Spinal cord (tissue), 10 donors: ENCODE data around the gene RARB. TPM values are rescaled to one million over a fixed set of nuclear protein-coding genes. Genes with fewer than 3 reads are reported as not detected.

Experiments
- DNase-seq, 6 donors: peaks; one replicate each; pipeline versions ENCODE4 v3.0.0 to v3.0.0-alpha.2; 2013 to 2015; ENCODE audit warnings: low spot score in 6 of 6, low read depth in 4 of 6
- H3K27ac ChIP-seq: one replicate; pipeline ENCODE4 v1.5.1; 2013; ENCODE audit warnings: low read depth, low read length, control low read depth
- H3K27me3 ChIP-seq: one replicate; pipeline ENCODE4 v1.6.1; 2013; ENCODE audit warnings: low read length; ENCODE audit not compliant: control insufficient read depth, insufficient read depth
- H3K36me3 ChIP-seq: one replicate; pipeline ENCODE4 v1.6.1; 2013; ENCODE audit warnings: low read length; ENCODE audit not compliant: control insufficient read depth, insufficient read depth
- H3K4me1 ChIP-seq: one replicate; pipeline ENCODE4 v1.6.1; 2013; ENCODE audit warnings: low read length; ENCODE audit not compliant: control insufficient read depth, insufficient read depth
- H3K4me3 ChIP-seq: one replicate; pipeline ENCODE4 v1.5.1; 2013; ENCODE audit warnings: low read depth, low read length, control low read depth
- H3K9me3 ChIP-seq: one replicate; pipeline ENCODE4 v1.6.1; 2013; ENCODE audit warnings: low read length; ENCODE audit not compliant: control insufficient read depth, insufficient read depth
- WGBS: methylation state at CpG from one replicate; pipeline ENCODE4 v1.1.5; 2013; ENCODE audit warnings: missing lambda C conversion rate; ENCODE audit not compliant: insufficient coverage; 5-methylcytosine and 5-hydroxymethylcytosine counted together
- polyA plus RNA-seq, 2 donors: library from polyadenylated mRNA; unstranded; fragments of 120-200 nt; gene quantifications; one replicate each; pipeline ENCODE4 v1.2.1, GENCODE V29; 2013; ENCODE audit not compliant: insufficient read length in 2 of 2
- total RNA-seq, 2 donors: library from RNA; depleted of rRNA in 1 of 2; stranded (reverse); fragments of 120-200 nt in 1 of 2; fragments of >200 nt in 1 of 2; gene quantifications; one replicate each; pipeline versions ENCODE4 v1.2.3 to v1.2.4, GENCODE V29; 2013 to 2014
- donor health status: healthy.

The RARB gene
- total and polyA plus RNA-seq, 4 donors: 11.7 to 43.8 (median 28.9) TPM

GRCh38 chr3:25429361-25430286 is 1.6 kb downstream of the RARB start:
- Histone ChIP-seq H3K4me1 (no peaks in the 10 kb centered on the region), H3K4me3 (peak overlapping the region; percentile 91), H3K27ac (peak overlapping the region; percentile 99), H3K27me3 (peaks cover 2% of the 10 kb centered on the region), H3K9me3 (no peaks in the 10 kb centered on the region), H3K36me3 (no peaks in the 10 kb centered on the region)
- 30% methylated on average over 5 of the region's 12 CpGs for WGBS
- peak in 1 of 6 donors; percentile 20 for DNase-seq

GRCh38 chr3:25430287-25430934 is 2.3 kb downstream of the RARB start:
- WGBS: 67% methylated on average over 3 of the region's 5 CpGs
- peak overlapping the region; percentile 91 for H3K4me3 ChIP-seq
- peaks cover 2% of the 10 kb centered on the region for H3K27me3 ChIP-seq
- no peaks in the 10 kb centered on the region for H3K4me1 ChIP-seq
- no peak for DNase-seq
- H3K27ac ChIP-seq: peak overlapping the region; percentile 99
- no peaks in the 10 kb centered on the region for H3K9me3 ChIP-seq
- no peaks in the 10 kb centered on the region for H3K36me3 ChIP-seq

GRCh38 chr3:25430935-25431770 is 3.1 kb downstream of the RARB start:
- H3K4me3 ChIP-seq: peak overlapping the region; percentile 91

GRCh38 chr3:25432176-25432720 is 4.2 kb downstream of the RARB start:
- Histone ChIP-seq H3K4me1 (no peaks in the 10 kb centered on the region), H3K9me3 (no peaks in the 10 kb centered on the region), H3K27ac (peak overlapping the region; percentile 47), H3K27me3 (peaks cover 2% of the 10 kb centered on the region), H3K36me3 (no peaks in the 10 kb centered on the region), H3K4me3 (peak overlapping the region; percentile 91)
- WGBS: no CpG with 5 or more reads among the region's 4 CpGs
- no peak for DNase-seq

More at GRCh38 chr3:25430935-25431770, 3.1 kb downstream of the RARB start:
- Histone ChIP-seq H3K36me3 (no peaks in the 10 kb centered on the region), H3K27ac (peak overlapping the region; percentile 99), H3K27me3 (peaks cover 2% of the 10 kb centered on the region), H3K4me1 (no peaks in the 10 kb centered on the region), H3K9me3 (no peaks in the 10 kb centered on the region)
- DNase-seq: no peak
- 77% methylated on average over 2 of the region's 6 CpGs for WGBS

- H3K9me3 ChIP-seq: no peaks in the 10 kb centered on the region
- H3K27ac ChIP-seq: no peak overlapping the region
- 60% methylated on average over 1 of the region's 2 CpGs for WGBS
- no peak overlapping the region for H3K4me3 ChIP-seq
- no peak for DNase-seq
- peaks cover 2% of the 10 kb centered on the region for H3K27me3 ChIP-seq
- H3K36me3 ChIP-seq: no peaks in the 10 kb centered on the region
- no peaks in the 10 kb centered on the region for H3K4me1 ChIP-seq
These were observed 5.0 kb downstream of the RARB start for GRCh38 chr3:25433106-25433505.

- no peak for DNase-seq
- H3K4me3 ChIP-seq: no peak overlapping the region
These were observed 5.8 kb downstream of the RARB start for GRCh38 chr3:25433868-25434267.

GRCh38 chr3:25437953-25438352 is 9.9 kb downstream of the RARB start:
- DNase-seq: no peak
- no peaks in the 10 kb centered on the region for H3K4me1 ChIP-seq
- no peaks in the 10 kb centered on the region for H3K36me3 ChIP-seq
- H3K9me3 ChIP-seq: no peaks in the 10 kb centered on the region
- no peak overlapping the region for H3K4me3 ChIP-seq
- H3K27ac ChIP-seq: no peak overlapping the region
- no peaks in the 10 kb centered on the region for H3K27me3 ChIP-seq
- WGBS: 62% methylated on average over 3 of the region's 6 CpGs

More at GRCh38 chr3:25433868-25434267, 5.8 kb downstream of the RARB start:
- Histone ChIP-seq H3K4me1 (no peaks in the 10 kb centered on the region), H3K36me3 (no peaks in the 10 kb centered on the region), H3K27me3 (peaks cover 2% of the 10 kb centered on the region), H3K27ac (no peak overlapping the region), H3K9me3 (no peaks in the 10 kb centered on the region)
- 82% methylated on average over 5 of the region's 5 CpGs for WGBS

GRCh38 chr3:25438791-25439555 is 10.9 kb downstream of the RARB start:
- H3K27ac ChIP-seq: no peak overlapping the region
- WGBS: 100% methylated on average over 2 of the region's 6 CpGs
- H3K4me1 ChIP-seq: no peaks in the 10 kb centered on the region
- H3K9me3 ChIP-seq: no peaks in the 10 kb centered on the region
- no peak overlapping the region for H3K4me3 ChIP-seq
- H3K36me3 ChIP-seq: no peaks in the 10 kb centered on the region
- no peaks in the 10 kb centered on the region for H3K27me3 ChIP-seq
- DNase-seq: no peak
